HL-60/S4 treated with phorbol 12-myristate 13-acetate at 8.2 ng/mL for 4 days and 3 days (cell line): ENCODE measurements around the gene ATP6V0C.
"Not testable (repeated sequence)": the region's sequence is repeated elsewhere in the genome, so short reads cannot be mapped to it uniquely, and the experiment has no call there.

Experiments
- in situ Hi-C: fragments of 300-500 bp; cut with MboI; formaldehyde crosslinking; loops from 2 replicates; pipeline ENCODE4 v1.15.0; 2022; ENCODE audit warnings: low sequenced_read_pairs

ATP6V0C gene

GRCh38 chr16:2540912-2541311, 27.2 kb downstream of the ATP6V0C start:
- in situ Hi-C loops, result not testable (repeated sequence)

GRCh38 chr16:2541409-2541808, 27.7 kb downstream of the ATP6V0C start:
- in situ Hi-C loops, result not testable (repeated sequence)

- in situ Hi-C loops, result not testable (repeated sequence)
Observed at GRCh38 chr16:2543771-2544170, 30.0 kb downstream of the ATP6V0C start.

- in situ Hi-C loops, result not testable (repeated sequence)
Observed at GRCh38 chr16:2550283-2550878, 36.6 kb downstream of the ATP6V0C start.

- in situ Hi-C loops, result not testable (repeated sequence)
Observed at GRCh38 chr16:2551420-2551889, 37.7 kb downstream of the ATP6V0C start.

GRCh38 chr16:2554709-2555425, 41.1 kb downstream of the ATP6V0C start:
- in situ Hi-C loops, result not testable (repeated sequence)

GRCh38 chr16:2557150-2557549, 43.4 kb downstream of the ATP6V0C start:
- in situ Hi-C loops, result not testable (repeated sequence)

- in situ Hi-C loops, result not testable (repeated sequence)
Observed at GRCh38 chr16:2560131-2560797, 46.5 kb downstream of the ATP6V0C start.

- in situ Hi-C loops, result not testable (repeated sequence)
Observed at GRCh38 chr16:2560798-2561133, 47.0 kb downstream of the ATP6V0C start.

- in situ Hi-C loops, result not testable (repeated sequence)
Observed at GRCh38 chr16:2567506-2567905, 53.8 kb downstream of the ATP6V0C start.

- in situ Hi-C loops, result not testable (repeated sequence)
Observed at GRCh38 chr16:2568573-2568972, 54.8 kb downstream of the ATP6V0C start.
